SH-SY5Y (cell line): ENCODE measurements around the gene F2RL3.

Experiments used
- GATA2 ChIP-seq: IDR thresholded peaks from 2 replicates; pipeline ENCODE4 v1.6.1; 2011; ENCODE audit warnings: mild to moderate bottlenecking, low read depth, low read length
- GATA3 ChIP-seq: IDR thresholded peaks from 2 replicates; pipeline ENCODE4 v1.6.1; 2011; ENCODE audit warnings: low read depth, mild to moderate bottlenecking, low read length, moderate library complexity

- TF ChIP-seq GATA2, result no peak
- no peak for TF ChIP-seq GATA3
These were observed 3.0 kb downstream of the F2RL3 start for GRCh38 chr19:16891696-16892382.
